Stomach (tissue), 4 donors: Measurements from ENCODE around the gene MACROD1.

Experiments
- POLR2A ChIP-seq, 4 donors: fragments of 450-650 bp; IDR thresholded peaks; one replicate each; pipeline ENCODE4 v1.6.1; 2016; ENCODE audit warnings: antibody characterized with exemption in 4 of 4, control low read depth in 2 of 4, mild to moderate bottlenecking in 1 of 4, moderate library complexity in 1 of 4
- POLR2AphosphoS5 ChIP-seq, 3 donors: sonication (generic); formaldehyde crosslinking; IDR thresholded peaks; one replicate each; pipeline ENCODE4 v1.6.1; 2016; ENCODE audit warnings: antibody characterized with exemption in 3 of 3

- no peak for TF ChIP-seq POLR2AphosphoS5 (IDR thresholded peaks at IDR 0.05)
- no peak for TF ChIP-seq POLR2A (IDR thresholded peaks at IDR 0.05)
Observed at GRCh38 chr11:64035081-64035524, 130.8 kb downstream of the MACROD1 start.
